Muscle of arm (tissue), 12 donors: ENCODE results near the gene KANSL1L. TPM values are rescaled to one million over a fixed set of nuclear protein-coding genes. Genes with fewer than 3 reads are reported as not detected.

ENCODE experiments used
- DNase-seq: peaks from one replicate; pipeline ENCODE4 v3.0.0-alpha.2; 2013
- polyA plus RNA-seq, 12 donors: library from polyadenylated mRNA; unstranded; fragments of 120-200 nt; gene quantifications; one replicate each; pipeline ENCODE4 v1.2.1, GENCODE V29; 2013; ENCODE audit not compliant: insufficient read length in 12 of 12

Gene KANSL1L
- polyA plus RNA-seq, 12 donors, result 17.0 to 31.9 (median 23.5) TPM; not detected in 1

- DNase-seq, result no peak
Observed at GRCh38 chr2:210000464-210001324, 170.5 kb downstream of the KANSL1L start.

- DNase-seq, result no peak
Observed at GRCh38 chr2:209998596-209998995, 172.6 kb downstream of the KANSL1L start.

DNA sequence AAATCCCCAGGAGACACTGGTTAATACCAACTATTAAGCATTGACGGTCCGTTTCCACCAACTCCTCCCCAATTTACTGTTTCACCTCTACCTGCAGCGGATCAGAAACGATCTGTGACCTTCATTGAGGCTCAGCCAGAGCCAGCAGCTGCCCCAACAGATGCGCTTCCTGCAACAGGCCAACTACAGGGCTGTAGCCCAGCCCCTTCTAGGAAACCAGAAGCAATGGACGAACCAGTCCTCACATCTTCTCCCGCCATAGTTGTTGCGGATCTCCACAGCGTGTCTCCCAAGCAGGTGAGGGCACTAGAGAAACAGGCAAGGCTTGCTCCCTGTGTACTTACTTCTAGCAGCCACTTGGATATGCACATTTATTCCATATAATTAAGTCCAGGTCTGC lies 177.2 kb downstream of the KANSL1L start:
- DNase-seq, result no peak

GRCh38 chr2:209990838-209991237 lies 180.4 kb downstream of the KANSL1L start:
- DNase-seq, result no peak

DNA sequence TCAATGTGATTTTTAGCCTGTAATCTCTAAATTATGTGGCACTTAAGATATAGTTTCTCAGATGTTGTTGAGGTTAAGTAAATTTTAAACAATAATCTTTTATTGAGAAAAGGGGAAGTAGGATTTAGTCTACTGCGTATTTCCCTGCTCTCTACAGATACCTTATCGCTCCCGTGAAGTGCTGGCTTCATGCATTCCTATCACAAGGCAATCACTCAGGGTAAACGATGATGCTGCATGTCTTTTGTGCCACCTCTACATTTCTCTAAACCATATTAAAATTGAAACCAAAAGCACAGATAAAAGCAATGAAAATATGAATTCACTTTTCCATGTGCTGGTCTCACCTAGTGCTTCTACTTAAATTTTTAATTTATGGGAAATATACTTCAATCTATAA lies 183.2 kb downstream of the KANSL1L start:
- DNase-seq, result no peak

GRCh38 chr2:209986415-209986814 lies 184.8 kb downstream of the KANSL1L start:
- no peak for DNase-seq

- DNase-seq, result no peak
Observed at GRCh38 chr2:209985874-209986273, 185.3 kb downstream of the KANSL1L start.

- DNase-seq, result no peak
Observed at GRCh38 chr2:209984291-209984690, 186.9 kb downstream of the KANSL1L start.

- peak; percentile 27 for DNase-seq
Observed at GRCh38 chr2:209977386-209978239, 193.6 kb downstream of the KANSL1L start.

DNA sequence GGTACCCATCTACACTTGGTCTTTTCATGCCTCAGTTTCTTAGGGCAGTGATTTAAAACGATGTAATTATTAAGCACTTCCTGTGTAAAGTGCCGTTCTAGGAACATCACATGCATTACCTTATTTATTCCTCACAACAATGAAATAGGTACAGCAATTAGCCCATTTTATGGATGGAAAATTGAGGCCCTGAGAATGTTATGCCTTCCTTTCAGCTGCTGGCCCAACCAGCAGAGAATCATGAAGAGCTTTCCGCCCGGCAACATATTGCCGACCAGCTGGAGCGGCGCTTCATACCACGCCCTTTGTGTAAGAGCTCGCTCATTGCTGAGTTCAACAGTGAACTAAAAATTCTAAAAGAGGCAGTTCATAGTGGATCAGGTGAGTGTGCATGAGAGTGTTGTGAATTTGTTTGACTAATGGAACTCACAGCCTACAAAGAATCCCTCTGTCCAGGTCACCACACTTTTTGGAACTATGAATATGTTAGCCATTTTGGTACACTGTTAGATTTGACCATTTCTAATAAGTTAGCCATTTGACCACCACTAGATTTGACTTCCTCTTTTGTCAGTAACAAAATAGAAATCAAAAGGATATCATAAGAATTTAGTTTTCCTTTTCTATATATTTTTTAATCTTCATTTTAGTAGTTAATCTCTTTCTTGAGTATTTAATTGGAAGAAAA lies 194.4 kb downstream of the KANSL1L start:
- no peak for DNase-seq

DNA sequence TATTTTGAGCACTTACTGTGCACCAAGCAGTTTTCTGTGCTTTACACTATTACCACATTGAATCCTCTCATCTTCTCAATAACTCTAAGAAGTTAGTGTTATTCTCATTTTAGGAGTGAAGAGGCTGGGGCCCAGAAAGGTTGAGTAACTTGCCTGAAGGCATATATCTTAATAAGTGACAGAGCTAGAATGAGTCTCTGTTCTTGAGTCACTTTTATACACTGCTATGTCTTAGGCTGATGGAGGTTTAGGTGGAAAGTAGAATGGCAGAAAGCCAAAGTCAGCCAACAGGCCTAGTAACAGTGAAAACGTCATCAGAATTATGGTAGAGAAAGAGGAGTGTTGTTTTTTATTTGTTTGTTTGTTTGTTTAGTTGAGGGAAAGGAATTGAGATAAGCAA lies 196.6 kb downstream of the KANSL1L start:
- no peak for DNase-seq

- no peak for DNase-seq
Observed at GRCh38 chr2:209973328-209973727, 197.9 kb downstream of the KANSL1L start.

Other genes starting within 250 kb of the KANSL1L start
- gene RPE, start 168.8 kb downstream of the KANSL1L start, polyA plus RNA-seq, result 10 to 100 TPM in 11 of 12 donors, not detected in 1; 23.8 to 34.1 (median 28.5) TPM
- 10 to 100 TPM in 5 of 12 donors, 1 to 10 TPM in 5, not detected in 2; 4.5 to 14.4 (median 9.4) TPM for gene ACADL, start 54.0 kb upstream of the KANSL1L start, polyA plus RNA-seq
- over 10,000 TPM in 2 of 12 donors, 1,000 to 10,000 TPM in 10; 2,610 to 11,489 (median 7,577) TPM for gene MYL1, start 143.8 kb upstream of the KANSL1L start, polyA plus RNA-seq